Measurements from ENCODE around the gene PTPRS.

The PTPRS gene

DNA sequence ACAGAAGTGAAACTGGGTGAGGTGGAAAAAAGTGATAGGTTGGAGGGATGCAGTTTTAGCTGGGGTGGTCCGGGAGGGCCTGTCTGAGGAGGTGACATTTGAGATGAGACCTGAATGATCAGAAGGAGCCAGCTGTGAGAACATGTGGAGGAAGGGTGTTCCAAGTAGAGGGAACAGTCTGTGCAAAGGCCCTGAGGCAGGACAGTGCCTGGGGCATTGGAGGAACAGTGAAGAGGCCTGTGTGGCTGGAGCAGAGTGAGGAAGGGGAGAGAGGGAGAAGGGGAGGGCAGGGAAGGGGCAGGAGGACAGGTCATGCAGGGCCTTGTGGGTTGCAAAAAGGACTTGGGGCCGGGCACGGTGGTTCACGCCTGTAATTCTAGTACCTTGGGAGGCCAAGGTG, 36.3 kb upstream of the PTPRS start:
- ChIA-PET CTCF (interaction anchor here (0.7 kb wide), 1 partner anchor 14 kb away, joined by 3 read pairs; no protein-coding TSS in a partner anchor), POLR2A (ENCODE audit: low non-redundant PET) (no interaction called here)
- no peak for TF ChIP-seq CTCF (conservative IDR thresholded peaks at IDR 0.05; ENCODE audit: low read depth)
- DNase-seq (ENCODE audit: low spot score), result no peak
- no peak overlapping the region for H3K27ac ChIP-seq

GRCh38 chr19:5372572-5373200, 32.1 kb upstream of the PTPRS start:
- ChIA-PET CTCF (interaction anchor here (1.0 kb wide), 1 partner anchor 141 kb away, joined by 3 read pairs; no protein-coding TSS in a partner anchor), POLR2A (ENCODE audit: low non-redundant PET) (no interaction called here)
- no peak for DNase-seq (ENCODE audit: low spot score)
- TF ChIP-seq CTCF (conservative IDR thresholded peaks at IDR 0.05; ENCODE audit: low read depth), result no peak
- H3K27ac ChIP-seq, result no peak overlapping the region

DNA sequence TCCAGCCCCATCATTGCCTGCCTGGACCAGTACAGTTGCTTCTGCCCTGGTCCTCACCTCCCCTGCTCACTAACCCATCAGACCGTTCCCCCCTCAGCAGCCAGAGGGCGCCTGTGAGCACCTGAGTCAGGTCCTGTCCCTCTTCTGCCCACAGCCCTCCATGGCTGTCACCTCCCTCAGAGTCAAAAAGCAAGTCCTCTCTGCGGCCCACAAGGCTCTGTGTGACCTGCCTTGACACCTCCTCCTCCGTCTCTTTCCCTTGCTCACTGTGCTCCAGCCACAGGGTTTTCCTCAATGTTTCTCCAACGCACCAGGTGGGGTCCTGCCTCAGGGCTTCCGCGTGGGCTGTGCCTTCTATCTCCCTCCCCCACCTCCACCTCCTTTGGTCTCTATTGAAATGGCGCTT, 29.4 kb upstream of the PTPRS start:
- H3K27ac ChIP-seq, result no peak overlapping the region
- ChIA-PET CTCF (interaction anchor here (0.6 kb wide), 1 partner anchor 16 kb away, joined by 5 read pairs; no protein-coding TSS in a partner anchor), POLR2A (ENCODE audit: low non-redundant PET) (no interaction called here)
- peak; percentile 59 for TF ChIP-seq CTCF (conservative IDR thresholded peaks at IDR 0.05; ENCODE audit: low read depth)
- DNase-seq (ENCODE audit: low spot score), result no peak

GRCh38 chr19:5369304-5369703, 28.7 kb upstream of the PTPRS start:
- no peak for TF ChIP-seq CTCF (conservative IDR thresholded peaks at IDR 0.05; ENCODE audit: low read depth)
- no peak for DNase-seq (ENCODE audit: low spot score)
- POLR2A ChIA-PET (ENCODE audit: low non-redundant PET), result no interaction called here
- CTCF ChIA-PET, result no interaction called here
- no peak overlapping the region for H3K27ac ChIP-seq

- no peak for TF ChIP-seq CTCF (conservative IDR thresholded peaks at IDR 0.05; ENCODE audit: low read depth)
- ChIA-PET POLR2A (ENCODE audit: low non-redundant PET) (no interaction called here), CTCF (interaction anchor here (0.6 kb wide), 1 partner anchor 39 kb away, joined by 3 read pairs; no protein-coding TSS in a partner anchor)
- no peak for DNase-seq (ENCODE audit: low spot score)
- H3K27ac ChIP-seq, result no peak overlapping the region
These were observed 27.0 kb upstream of the PTPRS start for GRCh38 chr19:5367530-5368133.

DNA sequence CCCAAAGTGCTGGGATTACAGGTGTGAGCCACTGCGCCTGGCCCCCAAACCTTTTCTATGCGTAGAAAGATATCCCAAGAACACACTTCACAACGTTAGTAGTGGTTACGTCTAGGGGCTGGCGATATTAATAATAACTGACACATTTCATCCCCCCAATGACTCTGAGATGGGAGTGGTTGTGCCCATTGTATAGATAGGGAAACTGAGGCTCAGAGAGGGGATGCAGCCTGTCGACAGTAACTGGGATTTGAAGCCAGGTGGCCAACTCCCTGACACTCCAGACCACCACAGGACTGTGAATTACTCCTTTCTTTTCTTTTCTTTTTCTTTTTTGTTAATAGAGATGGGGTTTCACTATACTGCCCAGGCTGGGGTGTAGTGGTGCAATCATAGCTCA, 25.3 kb upstream of the PTPRS start:
- TF ChIP-seq CTCF (conservative IDR thresholded peaks at IDR 0.05; ENCODE audit: low read depth), result no peak

More for the DNA sequence above, 25.3 kb upstream of the PTPRS start:
- no peak overlapping the region for H3K27ac ChIP-seq
- CTCF ChIA-PET, result no interaction called here
- POLR2A ChIA-PET (ENCODE audit: low non-redundant PET), result no interaction called here
- no peak for DNase-seq (ENCODE audit: low spot score)
